GM04504 (cell line): ENCODE results near the gene SENP8.
"Not testable (repeated sequence)": the region's sequence is repeated elsewhere in the genome, so short reads cannot be mapped to it uniquely, and the experiment has no call there.

Source experiments
- DNase-seq: peaks from one replicate; pipeline ENCODE4 v3.0.0-alpha.2; 2012; ENCODE audit warnings: low read depth

The SENP8 gene

GRCh38 chr15:72155635-72156616 is 37.7 kb downstream of the SENP8 start:
- peak; percentile 69 for DNase-seq

- no peak for DNase-seq
Observed at GRCh38 chr15:72156928-72157327, 38.7 kb downstream of the SENP8 start.

GRCh38 chr15:72160696-72161245 is 42.6 kb downstream of the SENP8 start:
- no peak for DNase-seq

GRCh38 chr15:72161361-72162132 is 43.3 kb downstream of the SENP8 start:
- DNase-seq = no peak

- DNase-seq = no peak
Observed at GRCh38 chr15:72162569-72162968, 44.4 kb downstream of the SENP8 start.

GRCh38 chr15:72163719-72164118 is 45.5 kb downstream of the SENP8 start:
- no peak for DNase-seq

GRCh38 chr15:72166716-72167417 is 48.7 kb downstream of the SENP8 start:
- DNase-seq = no peak

- DNase-seq = no peak
Observed at GRCh38 chr15:72167445-72167844, 49.2 kb downstream of the SENP8 start.

GRCh38 chr15:72168131-72168807 is 50.1 kb downstream of the SENP8 start:
- no peak for DNase-seq

GRCh38 chr15:72168808-72169190 is 50.6 kb downstream of the SENP8 start:
- no peak for DNase-seq

- no peak for DNase-seq
Observed at GRCh38 chr15:72169236-72169920, 51.2 kb downstream of the SENP8 start.

- DNase-seq = no peak
Observed at GRCh38 chr15:72169921-72170611, 51.9 kb downstream of the SENP8 start.

- DNase-seq = no peak
Observed at GRCh38 chr15:72170691-72171090, 52.5 kb downstream of the SENP8 start.

- not testable (repeated sequence) for DNase-seq
Observed at GRCh38 chr15:72171978-72172377, 53.8 kb downstream of the SENP8 start.

- DNase-seq = no peak
Observed at GRCh38 chr15:72172796-72173195, 54.6 kb downstream of the SENP8 start.

GRCh38 chr15:72173401-72173800 is 55.2 kb downstream of the SENP8 start:
- DNase-seq = no peak

- no peak for DNase-seq
Observed at GRCh38 chr15:72173864-72174550, 55.8 kb downstream of the SENP8 start.

GRCh38 chr15:72174551-72175165 is 56.5 kb downstream of the SENP8 start:
- no peak for DNase-seq
